ENCODE results near the gene MRPL14.

Gene MRPL14

GRCh38 chr6:44077214-44077946 lies 49.9 kb downstream of the MRPL14 start:
- no peak for TF ChIP-seq CTCF (IDR thresholded peaks at IDR 0.05; ENCODE audit: low read depth, low read length, missing control alignments)
- H3K4me3 ChIP-seq (replicated peaks; ENCODE audit: low read depth, low read length) = no peak overlapping the region
- DNase-seq (ENCODE audit: extremely low read depth, low read depth) = no peak

- TF ChIP-seq CTCF (IDR thresholded peaks at IDR 0.05; ENCODE audit: low read depth, low read length, missing control alignments) = no peak
Observed at GRCh38 chr6:44076356-44077213, 50.7 kb downstream of the MRPL14 start.

GRCh38 chr6:44075647-44076355 lies 51.5 kb downstream of the MRPL14 start:
- TF ChIP-seq CTCF (IDR thresholded peaks at IDR 0.05; ENCODE audit: low read depth, low read length, missing control alignments) = no peak
- no peak overlapping the region for H3K4me3 ChIP-seq (replicated peaks; ENCODE audit: low read depth, low read length)
- DNase-seq (ENCODE audit: extremely low read depth, low read depth) = no peak

More at GRCh38 chr6:44076356-44077213, 50.7 kb downstream of the MRPL14 start:
- DNase-seq (ENCODE audit: extremely low read depth, low read depth) = no peak
- H3K4me3 ChIP-seq (replicated peaks; ENCODE audit: low read depth, low read length) = no peak overlapping the region

- no peak overlapping the region for H3K4me3 ChIP-seq (replicated peaks; ENCODE audit: low read depth, low read length)
- DNase-seq (ENCODE audit: extremely low read depth, low read depth) = no peak
- TF ChIP-seq CTCF (IDR thresholded peaks at IDR 0.05; ENCODE audit: low read depth, low read length, missing control alignments) = no peak
Observed at GRCh38 chr6:44074813-44075646, 52.2 kb downstream of the MRPL14 start.

- DNase-seq (ENCODE audit: extremely low read depth, low read depth) = no peak
- H3K4me3 ChIP-seq (replicated peaks; ENCODE audit: low read depth, low read length) = no peak overlapping the region
- TF ChIP-seq CTCF (IDR thresholded peaks at IDR 0.05; ENCODE audit: low read depth, low read length, missing control alignments) = peak; percentile 89
Observed at GRCh38 chr6:44074439-44074812, 52.8 kb downstream of the MRPL14 start.

All from HFF-Myc (cell line).